IMR-90 (cell line): ENCODE data around the gene ALDH1B1. TPM values are rescaled to one million over a fixed set of nuclear protein-coding genes. Genes with fewer than 3 reads are reported as not detected.
A peak's percentile ranks its signal among the peaks of the same experiment; 100 is the strongest.

Experiments
- ATAC-seq: fragments of 200-7000 bp; cut with Tn5 transposase; 2 replicates; pipeline ENCODE4 v1.9.1; 2020; ENCODE audit warnings: low read depth, mild to moderate bottlenecking, moderate library complexity
- BruUV-seq: library from RNA; stranded (reverse); fragments of 400-500 nt; replicated peaks from 2 replicates; lab custom pipeline; 2021; lab: Mats Ljungman, UMichigan
- CTCF ChIA-PET: fragments of 300-600 bp; formaldehyde crosslinking; extraction: SDS; loops from one replicate; lab custom pipeline; 2021; ENCODE audit warnings: antibody characterized with exemption; lab: Yijun Ruan, JAX
- POLR2A ChIA-PET: fragments of 300-600 bp; sonication (Branson Sonifier 250); formaldehyde crosslinking; loops from one replicate; lab custom pipeline; 2022; ENCODE audit warnings: antibody characterized with exemption; ENCODE audit not compliant: unreplicated experiment; lab: Charles Lee
- DNase-seq: peaks from one replicate; pipeline ENCODE4 v3.0.0; 2013
- H2AFZ ChIP-seq: replicated peaks from 2 replicates; pipeline ENCODE3; 2013; ENCODE audit warnings: low read length, mild to moderate bottlenecking; ENCODE audit not compliant: poor library complexity
- H2AK5ac ChIP-seq: 2 replicates; pipeline ENCODE4 v1.6.1; 2013; ENCODE audit warnings: low read depth, low read length, inconsistent platforms
- H2AK9ac ChIP-seq: replicated peaks from 2 replicates; pipeline ENCODE3; 2013; ENCODE audit warnings: mild to moderate bottlenecking, low read depth, low read length, moderate library complexity; ENCODE audit not compliant: poor library complexity
- H2BK120ac ChIP-seq: 2 replicates; pipeline ENCODE4 v1.6.1; 2013; ENCODE audit warnings: low read depth, low read length, inconsistent platforms
- H2BK15ac ChIP-seq: 3 replicates; pipeline ENCODE4 v1.6.1; 2013; ENCODE audit warnings: low read depth, low read length, inconsistent platforms
- H2BK20ac ChIP-seq: 2 replicates; pipeline ENCODE4 v1.6.1; 2013; ENCODE audit warnings: low read depth, mild to moderate bottlenecking, inconsistent platforms, low read length, moderate library complexity
- H2BK5ac ChIP-seq: 2 replicates; pipeline ENCODE4 v1.6.1; 2013; ENCODE audit warnings: mild to moderate bottlenecking, low read depth, low read length, inconsistent platforms; ENCODE audit not compliant: poor library complexity, severe bottlenecking
- H3K14ac ChIP-seq: replicated peaks from 2 replicates; pipeline ENCODE4 v1.6.1; 2013; ENCODE audit warnings: low read depth, low read length, inconsistent platforms
- H3K18ac ChIP-seq: 2 replicates; pipeline ENCODE4 v1.6.1; 2013; ENCODE audit warnings: low read depth, low read length, control low read depth
- H3K23ac ChIP-seq: 2 replicates; pipeline ENCODE4 v1.6.1; 2013; ENCODE audit warnings: low read depth, low read length, inconsistent platforms
- H3K27ac ChIP-seq: 2 replicates; pipeline ENCODE4 v1.5.1; 2013; ENCODE audit warnings: mild to moderate bottlenecking, control low read depth, low read length; ENCODE audit not compliant: insufficient read depth
- H3K27me3 ChIP-seq: 2 replicates; pipeline ENCODE4 v1.6.1; 2013; ENCODE audit warnings: low read length; ENCODE audit not compliant: control insufficient read depth, insufficient read depth
- H3K36me3 ChIP-seq: 2 replicates; pipeline ENCODE4 v1.6.1; 2013; ENCODE audit warnings: low read length, mixed read lengths; ENCODE audit not compliant: control insufficient read depth, insufficient read depth
- H3K4ac ChIP-seq: 2 replicates; pipeline ENCODE4 v1.6.1; 2013; ENCODE audit warnings: low read depth, low read length, inconsistent platforms
- H3K4me1 ChIP-seq: 2 replicates; pipeline ENCODE4 v1.6.1; 2013; ENCODE audit warnings: low read length, mixed read lengths; ENCODE audit not compliant: control insufficient read depth, insufficient read depth
- H3K4me2 ChIP-seq: 2 replicates; pipeline ENCODE4 v1.6.1; 2013; ENCODE audit warnings: low read depth, mild to moderate bottlenecking, control low read depth, low read length, moderate library complexity
- H3K4me3 ChIP-seq: 2 replicates; pipeline ENCODE4 v1.5.1; 2013; ENCODE audit warnings: low read depth, mild to moderate bottlenecking, control low read depth, low read length, moderate library complexity; ENCODE audit not compliant: insufficient read depth
- H3K56ac ChIP-seq: 2 replicates; pipeline ENCODE4 v1.6.1; 2013; ENCODE audit warnings: low read length, inconsistent platforms; ENCODE audit not compliant: insufficient read depth; ENCODE audit errors: extremely low read depth
- H3K79me1 ChIP-seq, 2 experiments: 2 replicates each; pipeline ENCODE4 v1.6.1; 2013; ENCODE audit warnings: low read length in 2 of 2, inconsistent platforms in 1 of 2, low read depth in 1 of 2
- H3K9ac ChIP-seq: 2 replicates; pipeline ENCODE4 v1.6.1; 2013; ENCODE audit warnings: low read depth, low read length, control low read depth
- H3K9me1 ChIP-seq: 2 replicates; pipeline ENCODE4 v1.6.1; 2013; ENCODE audit warnings: low read length, inconsistent platforms; ENCODE audit not compliant: insufficient read depth
- H3K9me3 ChIP-seq: 2 replicates; pipeline ENCODE4 v1.6.1; 2013; ENCODE audit warnings: low read length; ENCODE audit not compliant: control insufficient read depth, insufficient read depth
- H4K20me1 ChIP-seq: 2 replicates; pipeline ENCODE4 v1.6.1; 2013; ENCODE audit warnings: low read length, inconsistent platforms; ENCODE audit not compliant: insufficient read depth
- H4K5ac ChIP-seq: 2 replicates; pipeline ENCODE4 v1.6.1; 2013; ENCODE audit warnings: mild to moderate bottlenecking, low read depth, low read length, control low read depth
- H4K8ac ChIP-seq, 2 experiments: 2 replicates each; pipeline ENCODE4 v1.6.1; 2013; ENCODE audit warnings: low read depth in 2 of 2, low read length in 2 of 2, control low read depth in 1 of 2, inconsistent platforms in 1 of 2
- H4K91ac ChIP-seq: 2 replicates; pipeline ENCODE4 v1.6.1; 2013; ENCODE audit warnings: low read depth, low read length, inconsistent platforms; ENCODE audit not compliant: insufficient read depth
- BHLHE40 ChIP-seq: fragments of 150-350 bp; IDR thresholded peaks from 2 replicates; pipeline ENCODE4 v1.6.1; 2016; ENCODE audit warnings: mild to moderate bottlenecking, low read depth, low read length
- CEBPB ChIP-seq: IDR thresholded peaks from 2 replicates; pipeline ENCODE4 v1.6.1; 2012; ENCODE audit warnings: low read depth, low read length, improper control_type of control experiment
- MAFK ChIP-seq: IDR thresholded peaks from 2 replicates; pipeline ENCODE4 v1.6.1; 2012; ENCODE audit warnings: low read depth, low read length, improper control_type of control experiment
- MAZ ChIP-seq: IDR thresholded peaks from 2 replicates; pipeline ENCODE4 v1.6.1; 2012; ENCODE audit warnings: low read depth, mild to moderate bottlenecking, low read length, improper control_type of control experiment, moderate library complexity, borderline replicate concordance
- NFE2L2 ChIP-seq: fragments of 150-350 bp; IDR thresholded peaks from 2 replicates; pipeline ENCODE4 v1.6.1; 2016; ENCODE audit warnings: low read depth, mild to moderate bottlenecking, low read length
- POLR2A ChIP-seq: IDR thresholded peaks from 2 replicates; pipeline ENCODE4 v1.6.1; 2012; ENCODE audit warnings: mild to moderate bottlenecking, low read depth, low read length
- RCOR1 ChIP-seq: IDR thresholded peaks from 2 replicates; pipeline ENCODE4 v1.6.1; 2012; ENCODE audit warnings: mild to moderate bottlenecking, low read length, improper control_type of control experiment; ENCODE audit not compliant: insufficient replicate concordance
- RFX5 ChIP-seq: IDR thresholded peaks from 2 replicates; pipeline ENCODE4 v1.8.0; 2012; ENCODE audit warnings: low read depth, mild to moderate bottlenecking, low read length, moderate library complexity
- WGBS, 2 experiments: methylation state at CpG; one replicate each; pipeline versions ENCODE4 v1.1.5 to v1.1.7; 2013; ENCODE audit warnings: missing lambda C conversion rate in 2 of 2; ENCODE audit not compliant: insufficient read length in 1 of 2; ENCODE audit errors: extremely low coverage in 2 of 2; 5-methylcytosine and 5-hydroxymethylcytosine counted together
- dilution Hi-C: fragments of 300-500 bp; cut with HindIII; formaldehyde crosslinking; loops from one replicate; pipeline ENCODE4 v1.14.3; 2018; ENCODE audit warnings: low sequenced_read_pairs; ENCODE audit not compliant: unreplicated experiment
- in situ Hi-C: fragments of 300-500 bp; cut with MboI; formaldehyde crosslinking; loops from 3 replicates; pipeline ENCODE4 v1.14.3; 2019; ENCODE audit warnings: low sequenced_read_pairs, inconsistent platforms, mixed read lengths
- intact Hi-C: fragments of 100-400 bp; cut with micrococcal nuclease; formaldehyde crosslinking; loops from 2 replicates; pipeline ENCODE4 v1.10.0; 2022
- polyA plus RNA-seq, 3 experiments: library from polyadenylated mRNA; depleted of rRNA; stranded (reverse); fragments of >200 nt; gene quantifications; 2 replicates each; pipeline ENCODE4 v1.2.3, GENCODE V29; 2012; ENCODE audit warnings: low replicate concordance in 1 of 3
- total RNA-seq: library from RNA; depleted of rRNA; stranded (reverse); fragments of >200 nt; gene quantifications from 2 replicates; pipeline ENCODE4 v1.2.3, GENCODE V29; 2012
- TF ChIP-seq, protein P1 (sequence below): conservative IDR thresholded peaks from 2 replicates; pipeline ENCODE4 v1.5.1; 2012; ENCODE audit warnings: mild to moderate bottlenecking, low read depth, low read length, improper control_type of control experiment

The ALDH1B1 gene
- total and polyA plus RNA-seq, 2 of the 4 experiments (the other 2 are of a cell fraction), result 29.6 to 37.6 TPM

- Histone ChIP-seq H3K4me2 (no peak overlapping the region), H3K18ac (no peak overlapping the region), H3K9me1 (no peaks in the 10 kb centered on the region), H2BK20ac (no peak overlapping the region), H4K91ac (no peak overlapping the region), H2AFZ (peak overlapping the region; percentile 46), H3K9me3 (no peaks in the 10 kb centered on the region), H2BK15ac (no peak overlapping the region), H2BK120ac (no peak overlapping the region), H3K23ac (no peak overlapping the region), H4K20me1 (no peaks in the 10 kb centered on the region), H2AK9ac (no peak overlapping the region), H3K14ac (no peak overlapping the region), H2BK5ac (no peak overlapping the region), H4K5ac (no peak overlapping the region), H3K79me1 (no peaks in the 10 kb centered on the region), H2AK5ac (no peak overlapping the region), H3K4ac (no peak overlapping the region), H3K4me1 (peaks cover 2% of the 10 kb centered on the region; the same call in 1 of the 2 replicates), H3K56ac (no peak overlapping the region), H3K27me3 (peaks cover 80% of the 10 kb centered on the region), H4K8ac (no peak overlapping the region), H3K4me3 (no peak overlapping the region), H3K9ac (no peak overlapping the region), H3K27ac (no peak overlapping the region), H3K36me3 (no peaks in the 10 kb centered on the region)
- TF ChIP-seq CEBPB (no peak), MAZ (no peak), BHLHE40 (no peak), RCOR1 (no peak), RFX5 (no peak), MAFK (no peak), NFE2L2 (no peak), POLR2A (no peak)
- TF ChIP-seq, protein P1, sequence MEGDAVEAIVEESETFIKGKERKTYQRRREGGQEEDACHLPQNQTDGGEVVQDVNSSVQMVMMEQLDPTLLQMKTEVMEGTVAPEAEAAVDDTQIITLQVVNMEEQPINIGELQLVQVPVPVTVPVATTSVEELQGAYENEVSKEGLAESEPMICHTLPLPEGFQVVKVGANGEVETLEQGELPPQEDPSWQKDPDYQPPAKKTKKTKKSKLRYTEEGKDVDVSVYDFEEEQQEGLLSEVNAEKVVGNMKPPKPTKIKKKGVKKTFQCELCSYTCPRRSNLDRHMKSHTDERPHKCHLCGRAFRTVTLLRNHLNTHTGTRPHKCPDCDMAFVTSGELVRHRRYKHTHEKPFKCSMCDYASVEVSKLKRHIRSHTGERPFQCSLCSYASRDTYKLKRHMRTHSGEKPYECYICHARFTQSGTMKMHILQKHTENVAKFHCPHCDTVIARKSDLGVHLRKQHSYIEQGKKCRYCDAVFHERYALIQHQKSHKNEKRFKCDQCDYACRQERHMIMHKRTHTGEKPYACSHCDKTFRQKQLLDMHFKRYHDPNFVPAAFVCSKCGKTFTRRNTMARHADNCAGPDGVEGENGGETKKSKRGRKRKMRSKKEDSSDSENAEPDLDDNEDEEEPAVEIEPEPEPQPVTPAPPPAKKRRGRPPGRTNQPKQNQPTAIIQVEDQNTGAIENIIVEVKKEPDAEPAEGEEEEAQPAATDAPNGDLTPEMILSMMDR, result no peak
- intact Hi-C loops, result no loop called here
- no TSS peak for BruUV-seq
- CTCF ChIA-PET, result no interaction called here
- ATAC-seq (no peak), DNase-seq (no peak)
- POLR2A ChIA-PET, result no interaction called here
- WGBS, 2 experiments, result 44% methylated on average over 2 of the region's 9 CpGs; no CpG with 5 or more reads in 1 of the 2 experiments
- dilution Hi-C loops, result no loop called here
- in situ Hi-C loops, result no loop called here
These were observed 29.2 kb downstream of the ALDH1B1 start for GRCh38 chr9:38421498-38422211.
